ENCODE results near the gene CPLX3. TPM values are rescaled to one million over a fixed set of nuclear protein-coding genes. Genes with fewer than 3 reads are reported as not detected.

The CPLX3 gene
- total and polyA plus RNA-seq, 2 of the 8 experiments (the other 6 are each of a cell fraction or from before 2014, with no cell fraction given), result 0.17 TPM; not detected in 1

DNA sequence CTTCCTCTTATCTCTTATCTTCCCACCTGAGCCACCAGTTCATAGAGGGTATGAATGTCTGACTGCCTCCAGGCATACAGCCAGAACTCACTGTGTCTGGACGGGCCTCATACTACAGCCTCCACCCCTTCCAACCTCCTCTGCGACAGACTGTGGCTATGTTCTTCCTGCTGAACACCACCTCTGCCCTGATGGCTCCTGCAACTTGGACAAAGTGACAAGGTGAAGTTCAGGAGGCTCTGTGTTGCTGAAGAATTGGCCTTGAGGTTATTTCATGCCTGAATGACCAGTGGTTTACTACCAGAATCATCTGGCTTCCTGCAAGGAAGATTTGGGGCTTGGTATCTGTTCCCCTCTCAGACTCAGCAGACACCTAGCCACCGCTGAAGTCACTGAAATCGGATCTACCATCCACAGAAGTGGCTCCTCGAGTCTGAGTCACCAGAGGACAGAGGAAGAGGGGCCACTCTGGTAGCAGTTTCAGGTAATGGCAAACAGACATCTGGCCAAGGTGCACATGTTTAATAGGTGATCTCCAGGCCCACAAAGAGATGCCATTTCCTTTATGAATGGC, 30.7 kb downstream of the CPLX3 start (continued):
- TF ChIP-seq, protein P1, sequence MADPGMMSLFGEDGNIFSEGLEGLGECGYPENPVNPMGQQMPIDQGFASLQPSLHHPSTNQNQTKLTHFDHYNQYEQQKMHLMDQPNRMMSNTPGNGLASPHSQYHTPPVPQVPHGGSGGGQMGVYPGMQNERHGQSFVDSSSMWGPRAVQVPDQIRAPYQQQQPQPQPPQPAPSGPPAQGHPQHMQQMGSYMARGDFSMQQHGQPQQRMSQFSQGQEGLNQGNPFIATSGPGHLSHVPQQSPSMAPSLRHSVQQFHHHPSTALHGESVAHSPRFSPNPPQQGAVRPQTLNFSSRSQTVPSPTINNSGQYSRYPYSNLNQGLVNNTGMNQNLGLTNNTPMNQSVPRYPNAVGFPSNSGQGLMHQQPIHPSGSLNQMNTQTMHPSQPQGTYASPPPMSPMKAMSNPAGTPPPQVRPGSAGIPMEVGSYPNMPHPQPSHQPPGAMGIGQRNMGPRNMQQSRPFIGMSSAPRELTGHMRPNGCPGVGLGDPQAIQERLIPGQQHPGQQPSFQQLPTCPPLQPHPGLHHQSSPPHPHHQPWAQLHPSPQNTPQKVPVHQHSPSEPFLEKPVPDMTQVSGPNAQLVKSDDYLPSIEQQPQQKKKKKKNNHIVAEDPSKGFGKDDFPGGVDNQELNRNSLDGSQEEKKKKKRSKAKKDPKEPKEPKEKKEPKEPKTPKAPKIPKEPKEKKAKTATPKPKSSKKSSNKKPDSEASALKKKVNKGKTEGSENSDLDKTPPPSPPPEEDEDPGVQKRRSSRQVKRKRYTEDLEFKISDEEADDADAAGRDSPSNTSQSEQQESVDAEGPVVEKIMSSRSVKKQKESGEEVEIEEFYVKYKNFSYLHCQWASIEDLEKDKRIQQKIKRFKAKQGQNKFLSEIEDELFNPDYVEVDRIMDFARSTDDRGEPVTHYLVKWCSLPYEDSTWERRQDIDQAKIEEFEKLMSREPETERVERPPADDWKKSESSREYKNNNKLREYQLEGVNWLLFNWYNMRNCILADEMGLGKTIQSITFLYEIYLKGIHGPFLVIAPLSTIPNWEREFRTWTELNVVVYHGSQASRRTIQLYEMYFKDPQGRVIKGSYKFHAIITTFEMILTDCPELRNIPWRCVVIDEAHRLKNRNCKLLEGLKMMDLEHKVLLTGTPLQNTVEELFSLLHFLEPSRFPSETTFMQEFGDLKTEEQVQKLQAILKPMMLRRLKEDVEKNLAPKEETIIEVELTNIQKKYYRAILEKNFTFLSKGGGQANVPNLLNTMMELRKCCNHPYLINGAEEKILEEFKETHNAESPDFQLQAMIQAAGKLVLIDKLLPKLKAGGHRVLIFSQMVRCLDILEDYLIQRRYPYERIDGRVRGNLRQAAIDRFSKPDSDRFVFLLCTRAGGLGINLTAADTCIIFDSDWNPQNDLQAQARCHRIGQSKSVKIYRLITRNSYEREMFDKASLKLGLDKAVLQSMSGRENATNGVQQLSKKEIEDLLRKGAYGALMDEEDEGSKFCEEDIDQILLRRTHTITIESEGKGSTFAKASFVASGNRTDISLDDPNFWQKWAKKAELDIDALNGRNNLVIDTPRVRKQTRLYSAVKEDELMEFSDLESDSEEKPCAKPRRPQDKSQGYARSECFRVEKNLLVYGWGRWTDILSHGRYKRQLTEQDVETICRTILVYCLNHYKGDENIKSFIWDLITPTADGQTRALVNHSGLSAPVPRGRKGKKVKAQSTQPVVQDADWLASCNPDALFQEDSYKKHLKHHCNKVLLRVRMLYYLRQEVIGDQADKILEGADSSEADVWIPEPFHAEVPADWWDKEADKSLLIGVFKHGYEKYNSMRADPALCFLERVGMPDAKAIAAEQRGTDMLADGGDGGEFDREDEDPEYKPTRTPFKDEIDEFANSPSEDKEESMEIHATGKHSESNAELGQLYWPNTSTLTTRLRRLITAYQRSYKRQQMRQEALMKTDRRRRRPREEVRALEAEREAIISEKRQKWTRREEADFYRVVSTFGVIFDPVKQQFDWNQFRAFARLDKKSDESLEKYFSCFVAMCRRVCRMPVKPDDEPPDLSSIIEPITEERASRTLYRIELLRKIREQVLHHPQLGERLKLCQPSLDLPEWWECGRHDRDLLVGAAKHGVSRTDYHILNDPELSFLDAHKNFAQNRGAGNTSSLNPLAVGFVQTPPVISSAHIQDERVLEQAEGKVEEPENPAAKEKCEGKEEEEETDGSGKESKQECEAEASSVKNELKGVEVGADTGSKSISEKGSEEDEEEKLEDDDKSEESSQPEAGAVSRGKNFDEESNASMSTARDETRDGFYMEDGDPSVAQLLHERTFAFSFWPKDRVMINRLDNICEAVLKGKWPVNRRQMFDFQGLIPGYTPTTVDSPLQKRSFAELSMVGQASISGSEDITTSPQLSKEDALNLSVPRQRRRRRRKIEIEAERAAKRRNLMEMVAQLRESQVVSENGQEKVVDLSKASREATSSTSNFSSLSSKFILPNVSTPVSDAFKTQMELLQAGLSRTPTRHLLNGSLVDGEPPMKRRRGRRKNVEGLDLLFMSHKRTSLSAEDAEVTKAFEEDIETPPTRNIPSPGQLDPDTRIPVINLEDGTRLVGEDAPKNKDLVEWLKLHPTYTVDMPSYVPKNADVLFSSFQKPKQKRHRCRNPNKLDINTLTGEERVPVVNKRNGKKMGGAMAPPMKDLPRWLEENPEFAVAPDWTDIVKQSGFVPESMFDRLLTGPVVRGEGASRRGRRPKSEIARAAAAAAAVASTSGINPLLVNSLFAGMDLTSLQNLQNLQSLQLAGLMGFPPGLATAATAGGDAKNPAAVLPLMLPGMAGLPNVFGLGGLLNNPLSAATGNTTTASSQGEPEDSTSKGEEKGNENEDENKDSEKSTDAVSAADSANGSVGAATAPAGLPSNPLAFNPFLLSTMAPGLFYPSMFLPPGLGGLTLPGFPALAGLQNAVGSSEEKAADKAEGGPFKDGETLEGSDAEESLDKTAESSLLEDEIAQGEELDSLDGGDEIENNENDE (IDR thresholded peaks at IDR 0.05; ENCODE audit: insufficient replicate concordance, low read length), result no peak
- TF ChIP-seq SIRT6 (IDR thresholded peaks at IDR 0.05; ENCODE audit: low read length), result no peak
- TF ChIP-seq, protein P2, sequence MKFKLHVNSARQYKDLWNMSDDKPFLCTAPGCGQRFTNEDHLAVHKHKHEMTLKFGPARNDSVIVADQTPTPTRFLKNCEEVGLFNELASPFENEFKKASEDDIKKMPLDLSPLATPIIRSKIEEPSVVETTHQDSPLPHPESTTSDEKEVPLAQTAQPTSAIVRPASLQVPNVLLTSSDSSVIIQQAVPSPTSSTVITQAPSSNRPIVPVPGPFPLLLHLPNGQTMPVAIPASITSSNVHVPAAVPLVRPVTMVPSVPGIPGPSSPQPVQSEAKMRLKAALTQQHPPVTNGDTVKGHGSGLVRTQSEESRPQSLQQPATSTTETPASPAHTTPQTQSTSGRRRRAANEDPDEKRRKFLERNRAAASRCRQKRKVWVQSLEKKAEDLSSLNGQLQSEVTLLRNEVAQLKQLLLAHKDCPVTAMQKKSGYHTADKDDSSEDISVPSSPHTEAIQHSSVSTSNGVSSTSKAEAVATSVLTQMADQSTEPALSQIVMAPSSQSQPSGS (IDR thresholded peaks at IDR 0.05; ENCODE audit: low read length), result no peak
- TF ChIP-seq NANOG (IDR thresholded peaks at IDR 0.05; ENCODE audit: insufficient read depth, low read depth, low read length, poor library complexity, severe bottlenecking), result no peak
- TF ChIP-seq YY1 (IDR thresholded peaks at IDR 0.05; ENCODE audit: low read depth, low read length), result no peak
- TF ChIP-seq RAD21 (IDR thresholded peaks at IDR 0.05 in 1 of 2, conservative IDR thresholded peaks at IDR 0.05 in 1 of 2; ENCODE audit: low read depth in 2 of 2, low read length in 2 of 2), result no peak
- no peak for TF ChIP-seq EZH2 (IDR thresholded peaks at IDR 0.05; ENCODE audit: low read depth, low read length, severe bottlenecking)
- no peak for TF ChIP-seq EGR1 (IDR thresholded peaks at IDR 0.05; ENCODE audit: borderline replicate concordance, low read depth, low read length)

All from H1 (cell line).